Measurements from ENCODE around the gene RIMBP2.
"Not testable (repeated sequence)": the region's sequence is repeated elsewhere in the genome, so short reads cannot be mapped to it uniquely, and the experiment has no call there.

Gene RIMBP2

GRCh38 chr12:130743176-130743575, 27.1 kb upstream of the RIMBP2 start:
- H4K20me1 ChIP-seq (ENCODE audit: insufficient read depth, low read length) = no peaks in the 10 kb centered on the region
- H3K79me2 ChIP-seq (ENCODE audit: low read length) = no peaks in the 10 kb centered on the region
- H3K4me1 ChIP-seq (ENCODE audit: low read length) = no peaks in the 10 kb centered on the region
- H3K36me3 ChIP-seq (replicated peaks; ENCODE audit: low read depth, low read length) = no peaks in the 10 kb centered on the region
- H3K4me3 ChIP-seq (ENCODE audit: low read length) = no peak overlapping the region
- no peak overlapping the region for H2AFZ ChIP-seq (ENCODE audit: low read depth, low read length)
- no peak overlapping the region for H3K4me2 ChIP-seq (ENCODE audit: low read length)
- no peaks in the 10 kb centered on the region for H3K27me3 ChIP-seq (ENCODE audit: low read depth, low read length)
- H3K9me3 ChIP-seq (ENCODE audit: insufficient read depth, low read length) = no peaks in the 10 kb centered on the region
- no peak for TF ChIP-seq EZH2phosphoT487 (IDR thresholded peaks at IDR 0.05; ENCODE audit: low read depth)
- TF ChIP-seq, protein P1, sequence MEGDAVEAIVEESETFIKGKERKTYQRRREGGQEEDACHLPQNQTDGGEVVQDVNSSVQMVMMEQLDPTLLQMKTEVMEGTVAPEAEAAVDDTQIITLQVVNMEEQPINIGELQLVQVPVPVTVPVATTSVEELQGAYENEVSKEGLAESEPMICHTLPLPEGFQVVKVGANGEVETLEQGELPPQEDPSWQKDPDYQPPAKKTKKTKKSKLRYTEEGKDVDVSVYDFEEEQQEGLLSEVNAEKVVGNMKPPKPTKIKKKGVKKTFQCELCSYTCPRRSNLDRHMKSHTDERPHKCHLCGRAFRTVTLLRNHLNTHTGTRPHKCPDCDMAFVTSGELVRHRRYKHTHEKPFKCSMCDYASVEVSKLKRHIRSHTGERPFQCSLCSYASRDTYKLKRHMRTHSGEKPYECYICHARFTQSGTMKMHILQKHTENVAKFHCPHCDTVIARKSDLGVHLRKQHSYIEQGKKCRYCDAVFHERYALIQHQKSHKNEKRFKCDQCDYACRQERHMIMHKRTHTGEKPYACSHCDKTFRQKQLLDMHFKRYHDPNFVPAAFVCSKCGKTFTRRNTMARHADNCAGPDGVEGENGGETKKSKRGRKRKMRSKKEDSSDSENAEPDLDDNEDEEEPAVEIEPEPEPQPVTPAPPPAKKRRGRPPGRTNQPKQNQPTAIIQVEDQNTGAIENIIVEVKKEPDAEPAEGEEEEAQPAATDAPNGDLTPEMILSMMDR (IDR thresholded peaks at IDR 0.05; ENCODE audit: low read depth, low read length) = no peak
- no peak overlapping the region for H3K9ac ChIP-seq (ENCODE audit: low read length)
- no peak overlapping the region for H3K27ac ChIP-seq (ENCODE audit: low read length)

GRCh38 chr12:130742716-130743115, 26.6 kb upstream of the RIMBP2 start:
- Histone ChIP-seq H2AFZ (ENCODE audit: low read depth, low read length) (no peak overlapping the region), H3K27me3 (ENCODE audit: low read depth, low read length) (no peaks in the 10 kb centered on the region), H3K27ac (ENCODE audit: low read length) (no peak overlapping the region)

DNA sequence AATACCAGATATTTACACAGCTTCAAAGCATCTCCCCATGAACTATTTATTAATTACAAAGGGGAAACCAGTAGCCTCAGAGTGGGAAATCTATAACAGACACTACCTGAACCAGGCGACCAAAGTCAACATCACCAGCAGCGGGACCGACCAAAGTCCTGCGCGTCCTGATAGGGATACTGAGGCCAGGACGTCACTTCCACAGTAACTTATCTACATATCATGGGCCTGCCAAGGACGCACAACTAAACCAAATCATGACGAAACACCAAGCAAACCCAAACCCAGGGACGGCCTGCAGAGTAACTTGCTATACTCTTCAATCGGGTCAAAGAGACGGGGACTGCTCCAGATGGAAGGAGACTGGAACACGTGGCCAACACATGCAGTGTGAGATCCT, 26.0 kb upstream of the RIMBP2 start:
- Histone ChIP-seq H3K4me2 (ENCODE audit: low read length) (no peak overlapping the region), H3K9me3 (ENCODE audit: insufficient read depth, low read length) (no peaks in the 10 kb centered on the region), H3K4me3 (ENCODE audit: low read length) (no peak overlapping the region), H2AFZ (ENCODE audit: low read depth, low read length) (no peak overlapping the region), H3K9ac (ENCODE audit: low read length) (no peak overlapping the region), H3K36me3 (replicated peaks; ENCODE audit: low read depth, low read length) (no peaks in the 10 kb centered on the region), H3K4me1 (ENCODE audit: low read length) (no peaks in the 10 kb centered on the region), H3K27me3 (ENCODE audit: low read depth, low read length) (no peaks in the 10 kb centered on the region), H4K20me1 (ENCODE audit: insufficient read depth, low read length) (no peaks in the 10 kb centered on the region), H3K27ac (ENCODE audit: low read length) (no peak overlapping the region), H3K79me2 (ENCODE audit: low read length) (no peaks in the 10 kb centered on the region)
- TF ChIP-seq, protein P1 (IDR thresholded peaks at IDR 0.05; ENCODE audit: low read depth, low read length) = no peak
- no peak for TF ChIP-seq EZH2phosphoT487 (IDR thresholded peaks at IDR 0.05; ENCODE audit: low read depth)

More at GRCh38 chr12:130742716-130743115, 26.6 kb upstream of the RIMBP2 start:
- no peaks in the 10 kb centered on the region for H3K4me1 ChIP-seq (ENCODE audit: low read length)
- no peak overlapping the region for H3K4me2 ChIP-seq (ENCODE audit: low read length)
- TF ChIP-seq, protein P1 (IDR thresholded peaks at IDR 0.05; ENCODE audit: low read depth, low read length) = no peak
- TF ChIP-seq EZH2phosphoT487 (IDR thresholded peaks at IDR 0.05; ENCODE audit: low read depth) = no peak
- H3K79me2 ChIP-seq (ENCODE audit: low read length) = no peaks in the 10 kb centered on the region
- no peak overlapping the region for H3K4me3 ChIP-seq (ENCODE audit: low read length)
- H3K9ac ChIP-seq (ENCODE audit: low read length) = no peak overlapping the region
- H3K9me3 ChIP-seq (ENCODE audit: insufficient read depth, low read length) = no peaks in the 10 kb centered on the region
- H3K36me3 ChIP-seq (replicated peaks; ENCODE audit: low read depth, low read length) = no peaks in the 10 kb centered on the region
- no peaks in the 10 kb centered on the region for H4K20me1 ChIP-seq (ENCODE audit: insufficient read depth, low read length)

DNA sequence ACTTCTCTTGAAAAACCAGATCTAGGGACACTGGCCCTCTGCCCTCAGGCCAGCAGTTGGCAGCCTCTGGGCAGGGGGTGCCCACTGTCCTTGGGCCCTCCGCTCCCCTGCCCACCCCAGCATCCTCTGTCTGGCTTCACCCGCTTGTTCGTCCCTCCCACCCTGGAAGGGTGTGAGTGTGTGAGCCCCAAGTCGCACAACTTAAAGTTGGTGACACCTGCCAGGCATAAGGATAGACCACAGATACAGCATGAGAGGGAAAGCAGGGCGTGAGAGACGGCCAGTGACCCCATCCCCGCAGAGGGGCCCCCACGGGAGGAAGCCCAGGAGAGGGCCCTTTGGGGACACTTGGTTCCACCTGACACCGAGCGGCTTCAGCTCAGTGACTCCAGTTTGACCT, 23.5 kb upstream of the RIMBP2 start:
- H2AFZ ChIP-seq (ENCODE audit: low read depth, low read length) = no peak overlapping the region

DNA sequence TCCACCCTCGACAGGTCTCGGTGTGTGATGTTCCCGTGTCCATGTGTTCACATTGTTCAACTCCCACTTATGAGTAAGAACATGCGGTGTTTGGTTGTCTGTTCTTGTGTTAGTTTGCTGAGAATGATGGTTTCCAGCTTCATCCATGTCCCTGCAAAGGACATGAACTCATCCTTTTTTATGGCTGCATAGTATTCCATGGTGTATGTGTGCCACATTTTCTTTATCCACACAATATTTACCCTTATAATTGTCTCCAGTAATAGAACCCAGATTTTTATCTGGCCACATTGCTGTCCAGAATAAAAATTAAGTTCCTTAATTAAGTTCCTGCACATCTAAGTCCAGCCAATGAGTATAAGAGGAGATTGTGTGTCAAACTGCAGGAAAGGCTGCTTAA, 22.3 kb upstream of the RIMBP2 start:
- not testable (repeated sequence) for H3K4me2 ChIP-seq (ENCODE audit: low read length); H3K9ac ChIP-seq (ENCODE audit: low read length); H3K79me2 ChIP-seq (ENCODE audit: low read length); H3K36me3 ChIP-seq (replicated peaks; ENCODE audit: low read depth, low read length); H3K27ac ChIP-seq (ENCODE audit: low read length); H4K20me1 ChIP-seq (ENCODE audit: insufficient read depth, low read length); H3K27me3 ChIP-seq (ENCODE audit: low read depth, low read length); H3K9me3 ChIP-seq (ENCODE audit: insufficient read depth, low read length); H3K4me1 ChIP-seq (ENCODE audit: low read length); H2AFZ ChIP-seq (ENCODE audit: low read depth, low read length); H3K4me3 ChIP-seq (ENCODE audit: low read length)

More for the DNA sequence above, 23.5 kb upstream of the RIMBP2 start:
- no peaks in the 10 kb centered on the region for H3K4me1 ChIP-seq (ENCODE audit: low read length)
- H3K9me3 ChIP-seq (ENCODE audit: insufficient read depth, low read length) = no peaks in the 10 kb centered on the region
- H3K79me2 ChIP-seq (ENCODE audit: low read length) = no peaks in the 10 kb centered on the region
- H3K36me3 ChIP-seq (replicated peaks; ENCODE audit: low read depth, low read length) = no peaks in the 10 kb centered on the region
- TF ChIP-seq, protein P1 (IDR thresholded peaks at IDR 0.05; ENCODE audit: low read depth, low read length) = no peak
- TF ChIP-seq EZH2phosphoT487 (IDR thresholded peaks at IDR 0.05; ENCODE audit: low read depth) = no peak
- H3K27ac ChIP-seq (ENCODE audit: low read length) = no peak overlapping the region
- no peaks in the 10 kb centered on the region for H3K27me3 ChIP-seq (ENCODE audit: low read depth, low read length)
- H3K9ac ChIP-seq (ENCODE audit: low read length) = no peak overlapping the region
- H3K4me2 ChIP-seq (ENCODE audit: low read length) = no peak overlapping the region
- H4K20me1 ChIP-seq (ENCODE audit: insufficient read depth, low read length) = no peaks in the 10 kb centered on the region
- H3K4me3 ChIP-seq (ENCODE audit: low read length) = no peak overlapping the region

All from OCI-LY3 (cell line).